ENCODE results near the gene MRPL10.

MRPL10 gene

GRCh38 chr17:47812146-47812920 is 19.0 kb downstream of the MRPL10 start:
- no peak for DNase-seq (ENCODE audit: low read depth)

DNA sequence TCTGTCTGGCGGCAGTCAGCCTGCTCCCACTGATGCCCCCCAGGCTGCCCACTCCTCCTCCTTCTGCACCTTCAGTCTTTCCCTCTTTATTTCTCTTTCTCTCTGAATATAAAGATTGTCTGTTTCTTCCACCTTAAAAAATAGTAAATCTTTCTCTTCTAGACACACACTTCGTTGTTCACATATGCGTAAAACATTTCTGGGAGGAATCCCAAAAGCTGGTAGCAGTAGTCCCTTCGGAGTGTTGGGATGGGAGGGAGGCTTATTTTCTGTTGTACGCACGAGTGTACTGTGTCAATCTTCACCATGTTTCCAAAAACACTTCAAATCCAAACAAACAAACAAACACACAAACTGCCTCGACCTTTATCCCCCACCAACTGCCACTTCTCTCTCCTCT is 19.6 kb downstream of the MRPL10 start:
- DNase-seq (ENCODE audit: low read depth), result no peak

DNA sequence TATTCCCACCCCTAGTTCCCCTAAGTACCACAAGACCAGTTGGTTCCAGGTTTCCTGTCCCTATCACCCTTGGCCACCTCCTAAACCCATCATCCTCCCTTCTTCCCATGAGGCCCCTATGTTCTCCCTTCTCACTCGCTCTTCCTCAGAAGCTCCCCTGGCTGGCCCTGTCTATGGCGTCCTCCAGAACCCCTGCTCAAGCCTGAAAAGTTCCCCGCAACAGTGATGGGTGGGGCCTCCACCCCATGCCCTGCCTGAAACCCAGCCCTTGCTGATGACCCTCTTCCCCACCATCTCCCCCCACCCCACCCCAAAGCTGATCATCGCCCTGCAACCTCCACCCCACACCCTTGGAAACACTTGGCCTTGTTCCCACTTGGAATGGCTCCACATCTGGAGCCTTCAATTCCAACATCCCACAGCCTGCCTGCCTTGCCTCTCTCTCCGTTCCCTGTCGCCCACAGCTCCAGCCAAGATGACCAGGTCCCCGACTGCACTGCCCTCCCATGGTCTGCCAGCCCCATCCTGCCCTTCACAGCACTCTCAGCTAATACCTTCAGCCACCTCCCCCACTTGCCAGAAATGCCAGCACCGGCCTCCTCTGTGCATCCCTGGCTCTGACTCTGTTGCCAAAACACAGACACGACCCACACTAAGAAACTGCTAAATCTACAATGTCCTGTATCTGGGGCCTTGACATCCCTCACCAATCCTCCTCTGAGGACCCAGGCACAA is 20.3 kb downstream of the MRPL10 start:
- DNase-seq (ENCODE audit: low read depth), result no peak

- DNase-seq (ENCODE audit: low read depth), result no peak
These were observed 21.0 kb downstream of the MRPL10 start for GRCh38 chr17:47810200-47810821.

- DNase-seq (ENCODE audit: low read depth), result no peak
These were observed 22.4 kb downstream of the MRPL10 start for GRCh38 chr17:47808830-47809480.

- DNase-seq (ENCODE audit: low read depth), result no peak
These were observed 23.1 kb downstream of the MRPL10 start for GRCh38 chr17:47808036-47808829.

DNA sequence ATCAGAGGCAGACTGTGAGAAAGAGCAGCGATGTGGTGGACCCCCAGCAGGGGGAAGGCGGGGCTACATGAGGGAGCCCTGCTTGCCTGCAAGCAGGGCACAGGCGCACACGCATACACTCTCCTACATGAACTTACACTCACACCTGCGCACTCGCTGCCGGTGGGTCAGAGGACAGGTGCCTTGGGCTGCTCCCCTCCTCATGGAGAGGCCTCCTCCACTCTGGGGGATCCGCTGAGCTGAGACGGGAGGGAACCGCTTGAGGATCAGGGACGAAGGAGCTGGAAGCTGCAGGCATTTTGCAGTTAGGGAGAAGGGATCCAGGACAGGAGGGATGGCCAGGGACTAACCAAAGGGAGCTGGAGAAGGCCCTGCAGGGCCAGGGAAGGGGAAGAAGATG is 23.9 kb downstream of the MRPL10 start:
- DNase-seq (ENCODE audit: low read depth), result no peak

DNA sequence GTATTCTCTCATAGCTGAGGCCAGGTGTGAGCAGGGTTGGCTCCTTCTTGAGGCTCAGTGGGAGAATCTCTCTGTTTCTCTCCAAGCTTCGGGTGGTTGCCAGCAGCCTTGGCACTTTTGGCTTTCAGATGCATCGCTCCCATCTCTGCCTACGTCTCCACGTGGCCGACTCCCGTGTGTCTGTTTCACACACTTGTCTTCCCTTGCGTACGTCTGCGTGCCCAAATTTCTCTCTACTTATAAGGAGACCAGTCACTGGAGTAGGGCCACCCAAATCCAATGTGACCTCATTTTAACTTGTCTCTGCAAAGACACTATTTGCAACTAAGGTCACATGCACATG is 24.5 kb downstream of the MRPL10 start:
- DNase-seq (ENCODE audit: low read depth), result no peak

GRCh38 chr17:47806026-47806912 is 25.1 kb downstream of the MRPL10 start:
- no peak for DNase-seq (ENCODE audit: low read depth)

GRCh38 chr17:47804461-47804860 is 26.9 kb downstream of the MRPL10 start:
- no peak for DNase-seq (ENCODE audit: low read depth)

DNA sequence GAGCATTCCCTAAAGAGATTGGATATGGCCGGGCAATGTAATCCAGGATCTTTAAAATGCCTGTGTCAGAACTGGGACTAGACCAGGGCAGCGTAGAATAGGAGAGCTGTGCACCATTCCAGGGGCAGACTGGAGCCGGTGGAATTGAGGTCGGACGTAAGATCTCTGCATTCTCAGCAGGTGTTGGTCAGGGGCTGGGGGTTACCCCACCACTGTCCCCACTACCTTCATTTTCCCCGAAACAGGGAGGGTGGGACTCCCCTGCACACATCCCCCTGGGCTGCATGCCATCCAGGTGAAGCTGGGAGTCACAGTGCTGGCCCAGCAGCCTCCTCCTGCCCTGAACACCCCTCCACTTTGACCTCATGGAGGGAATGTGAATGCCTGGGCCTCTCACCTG is 27.6 kb downstream of the MRPL10 start:
- DNase-seq (ENCODE audit: low read depth), result no peak

- DNase-seq (ENCODE audit: low read depth), result no peak
These were observed 28.1 kb downstream of the MRPL10 start for GRCh38 chr17:47803201-47803600.

DNA sequence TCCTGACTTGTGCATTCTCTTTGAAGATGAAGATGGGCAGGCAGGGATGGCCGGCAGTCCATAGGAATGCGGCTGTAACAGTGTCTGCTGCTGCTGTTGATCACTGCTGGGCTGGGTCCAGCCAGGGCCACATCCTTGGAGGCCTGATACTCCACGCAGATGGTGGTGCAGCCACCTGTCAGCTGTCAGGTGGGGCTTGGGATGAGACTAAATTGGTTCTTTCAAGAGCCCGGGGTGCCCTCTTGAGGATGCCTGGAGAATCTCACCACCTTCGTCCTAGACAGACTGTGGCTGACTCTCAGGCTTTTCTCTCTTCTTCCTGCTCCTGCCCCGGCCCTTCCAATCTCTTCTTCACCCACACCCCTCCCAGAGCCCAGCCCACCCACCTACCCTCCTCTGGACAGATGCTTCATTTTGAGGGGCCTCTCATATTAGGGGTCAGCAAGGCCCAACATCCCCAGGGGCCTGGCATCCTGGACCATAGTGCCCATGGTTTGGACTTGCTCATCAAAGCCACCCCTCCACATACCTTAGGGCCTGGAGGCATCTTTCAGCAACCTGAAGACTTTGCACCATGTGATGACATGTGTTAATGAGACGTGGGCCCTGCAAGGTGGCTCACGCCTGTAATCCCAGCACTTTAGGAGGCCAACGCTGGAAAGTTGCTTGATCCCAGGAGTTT is 28.9 kb downstream of the MRPL10 start:
- DNase-seq (ENCODE audit: low read depth), result peak; percentile 51

GRCh38 chr17:47801906-47802305 is 29.4 kb downstream of the MRPL10 start:
- DNase-seq (ENCODE audit: low read depth), result no peak

DNA sequence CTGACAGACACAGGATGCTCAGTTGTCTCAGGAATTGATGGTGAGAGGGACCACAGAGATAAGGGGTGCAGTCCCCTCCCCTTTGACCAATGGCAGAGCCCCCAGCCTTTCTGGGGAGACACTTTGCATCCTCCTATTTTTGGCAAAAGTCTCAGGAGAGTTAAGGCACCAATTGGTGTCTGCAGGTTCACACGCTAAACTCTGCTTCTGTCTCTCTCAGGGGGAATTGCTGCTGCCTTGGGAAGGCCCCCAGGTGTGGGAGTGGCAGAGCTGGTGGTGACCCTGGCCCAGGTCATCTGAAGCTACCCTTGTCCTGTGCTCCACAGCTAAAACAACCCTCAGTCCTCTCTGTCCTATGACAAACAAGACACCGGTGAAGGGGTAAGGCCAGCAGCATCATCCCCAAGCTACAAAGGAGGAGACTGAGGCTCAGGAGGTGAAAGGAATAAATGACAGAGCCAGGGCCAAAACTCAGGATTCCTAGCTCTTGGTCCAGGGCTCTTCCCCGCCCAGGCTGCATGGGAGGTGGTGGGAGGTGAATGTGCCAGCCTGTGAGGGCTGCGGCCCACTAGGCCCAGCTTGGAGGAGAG is 30.1 kb downstream of the MRPL10 start:
- no peak for DNase-seq (ENCODE audit: low read depth)

GRCh38 chr17:47800686-47801085 is 30.7 kb downstream of the MRPL10 start:
- DNase-seq (ENCODE audit: low read depth), result no peak

DNA sequence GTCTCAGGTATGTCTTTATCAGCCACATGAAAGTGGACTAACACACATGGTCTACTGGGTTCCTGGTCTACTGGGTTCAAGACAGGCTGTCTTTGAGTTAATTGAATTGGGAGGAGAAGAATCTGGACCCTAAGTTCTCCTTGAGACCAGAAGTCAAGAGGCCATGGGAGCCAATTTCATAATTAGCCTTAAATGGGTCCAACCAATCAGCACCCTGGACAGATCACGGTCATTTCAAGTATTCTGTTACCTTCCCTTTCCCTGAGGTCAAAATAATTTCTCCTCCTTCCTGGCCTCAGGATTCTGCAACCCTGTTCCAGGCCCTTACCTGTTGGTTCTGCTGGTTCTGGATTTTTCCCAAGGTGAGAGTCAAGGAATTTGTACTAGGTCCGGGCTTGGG is 33.5 kb downstream of the MRPL10 start:
- no peak for DNase-seq (ENCODE audit: low read depth)

- DNase-seq (ENCODE audit: low read depth), result no peak
These were observed 38.4 kb downstream of the MRPL10 start for GRCh38 chr17:47792979-47793378.

DNA sequence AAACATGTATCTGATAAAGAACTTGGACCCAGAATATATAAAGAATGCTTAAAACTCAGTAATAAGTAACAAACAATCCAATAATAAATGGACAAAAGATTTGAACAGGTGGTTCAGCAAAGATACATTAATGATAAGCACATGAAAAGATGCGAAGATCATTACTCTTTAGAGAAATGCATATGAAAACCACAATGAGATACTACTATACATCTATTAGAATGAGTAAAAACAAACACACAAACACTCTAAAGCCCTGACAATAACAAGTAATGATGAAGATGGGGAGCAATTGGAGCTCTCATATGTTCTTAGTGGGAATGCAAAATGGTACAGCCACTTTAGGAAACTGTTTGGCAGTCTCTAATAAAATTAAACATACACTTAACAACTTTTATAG is 38.9 kb downstream of the MRPL10 start:
- DNase-seq (ENCODE audit: low read depth), result no peak

- no peak for DNase-seq (ENCODE audit: low read depth)
These were observed 40.3 kb downstream of the MRPL10 start for GRCh38 chr17:47791025-47791424.
